ENCODE data around the gene SDF2.
"Not testable (repeated sequence)": the region's sequence is repeated elsewhere in the genome, so short reads cannot be mapped to it uniquely, and the experiment has no call there.

Gene SDF2

DNA sequence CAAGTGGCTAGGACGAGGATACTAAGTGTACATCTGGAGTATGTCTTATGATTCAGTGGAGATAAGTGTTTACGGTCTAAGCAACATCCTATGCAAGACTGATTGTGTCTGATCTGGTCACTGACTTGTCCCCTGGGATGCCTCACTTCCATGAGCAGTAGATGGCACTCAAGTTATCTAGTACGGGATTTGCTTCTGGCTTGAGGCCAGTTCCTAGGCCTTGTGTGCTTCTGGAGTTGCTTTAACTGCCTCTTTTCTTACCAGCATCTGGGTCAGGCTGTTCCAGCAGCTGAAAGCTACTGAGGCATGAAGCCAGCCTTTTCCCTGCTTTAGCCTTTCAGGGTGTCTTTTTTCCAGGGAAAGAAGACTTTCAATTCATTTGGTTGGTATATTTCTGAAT, 23.3 kb upstream of the SDF2 start:
- no peak for DNase-seq

DNA sequence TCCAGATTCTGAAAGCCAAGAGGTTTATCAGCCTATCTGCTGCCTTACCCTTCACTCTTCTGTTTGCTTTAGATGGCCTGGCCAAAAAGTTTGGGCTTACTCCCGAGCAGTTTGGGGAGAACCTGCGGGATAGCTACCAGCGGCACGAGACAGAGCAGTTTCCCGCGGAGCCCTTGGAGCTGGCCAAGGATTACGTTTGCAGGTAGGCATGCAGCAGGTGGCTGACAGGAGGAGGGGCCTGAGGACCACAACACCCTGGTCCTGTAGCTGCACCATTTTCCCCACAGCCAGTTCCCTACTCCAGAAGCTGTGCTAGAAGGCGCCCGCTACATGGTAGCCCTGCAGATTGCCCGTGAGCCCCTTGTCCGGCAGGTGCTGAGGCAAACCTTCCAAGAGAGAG, 20.9 kb upstream of the SDF2 start:
- DNase-seq = no peak

DNA sequence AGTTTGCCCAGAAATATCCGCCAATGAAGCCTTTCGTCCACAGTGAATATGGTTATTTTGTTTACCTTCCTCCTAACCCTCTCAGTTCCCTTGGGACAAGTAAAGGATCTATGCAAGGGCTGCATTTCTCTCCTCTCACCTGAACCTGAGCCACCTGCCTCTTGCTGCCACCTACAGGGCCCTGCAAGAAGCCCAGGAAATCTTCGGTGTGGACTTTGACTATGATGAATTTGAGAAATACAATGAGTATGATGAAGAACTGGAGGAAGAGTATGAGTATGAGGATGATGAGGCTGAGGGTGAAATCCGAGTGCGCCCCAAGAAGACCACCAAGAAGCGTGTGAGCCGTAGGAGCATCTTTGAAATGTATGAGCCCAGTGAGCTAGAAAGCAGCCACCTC, 14.3 kb upstream of the SDF2 start:
- DNase-seq = no peak

DNA sequence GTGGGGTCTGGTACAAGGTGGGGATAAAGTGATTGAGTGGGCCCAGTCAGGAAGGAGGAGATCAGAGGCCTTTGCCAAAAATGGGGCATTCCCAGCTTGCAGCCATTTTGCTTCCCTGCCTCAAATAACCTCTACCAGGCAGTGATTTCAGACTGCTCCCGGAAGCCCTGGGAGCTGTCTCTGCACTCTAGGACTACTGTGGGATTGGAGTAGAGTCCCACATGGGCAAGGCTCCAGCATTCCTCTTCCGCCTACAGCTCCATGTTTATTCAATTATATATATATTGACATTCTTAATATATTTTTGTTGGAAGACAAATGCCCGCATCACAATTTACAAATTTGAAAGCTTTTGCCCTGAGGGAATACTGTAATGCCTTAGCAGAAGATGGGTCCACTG, 13.8 kb upstream of the SDF2 start:
- DNase-seq = no peak

DNA sequence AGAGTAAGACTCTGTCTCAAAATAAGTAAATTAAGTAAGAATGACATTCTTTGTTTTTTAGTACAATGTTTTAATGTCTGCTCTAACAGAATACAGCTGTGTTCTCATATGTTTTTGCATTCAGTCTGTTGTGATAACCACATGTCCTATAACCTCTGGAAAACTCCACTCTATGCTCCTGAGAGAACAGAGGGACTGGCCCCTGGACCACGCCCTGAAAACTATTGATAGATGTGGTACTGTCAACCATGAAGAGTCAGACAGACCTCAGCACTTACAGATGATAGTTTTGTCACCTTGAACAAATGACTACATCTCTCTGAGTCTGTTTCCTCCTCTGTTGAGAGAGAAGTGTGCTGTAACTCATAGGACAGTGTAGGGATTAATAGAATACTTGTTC, 8.2 kb upstream of the SDF2 start:
- no peak for DNase-seq

GRCh38 chr17:28667870-28668269, 6.2 kb upstream of the SDF2 start:
- DNase-seq = no peak

GRCh38 chr17:28665994-28666393, 4.3 kb upstream of the SDF2 start:
- no peak for DNase-seq

- DNase-seq = no peak
Measured at GRCh38 chr17:28663723-28664122, 2.0 kb upstream of the SDF2 start.

DNA sequence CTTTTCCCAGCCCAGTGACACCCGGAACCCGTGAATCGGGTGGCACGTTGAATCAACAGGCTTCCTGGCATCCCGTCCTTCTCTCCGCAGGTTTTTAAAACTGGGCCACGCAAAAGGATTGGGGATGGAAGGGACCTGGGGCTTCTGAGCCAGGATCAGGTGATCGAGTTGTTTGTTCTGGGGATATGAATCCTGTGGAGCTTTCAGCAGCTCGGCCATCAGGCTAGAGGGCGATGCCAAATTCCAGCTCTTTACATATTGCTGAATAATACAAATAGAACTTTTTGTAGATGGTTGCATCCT, 772 bp upstream of the SDF2 start:
- no peak for DNase-seq

DNA sequence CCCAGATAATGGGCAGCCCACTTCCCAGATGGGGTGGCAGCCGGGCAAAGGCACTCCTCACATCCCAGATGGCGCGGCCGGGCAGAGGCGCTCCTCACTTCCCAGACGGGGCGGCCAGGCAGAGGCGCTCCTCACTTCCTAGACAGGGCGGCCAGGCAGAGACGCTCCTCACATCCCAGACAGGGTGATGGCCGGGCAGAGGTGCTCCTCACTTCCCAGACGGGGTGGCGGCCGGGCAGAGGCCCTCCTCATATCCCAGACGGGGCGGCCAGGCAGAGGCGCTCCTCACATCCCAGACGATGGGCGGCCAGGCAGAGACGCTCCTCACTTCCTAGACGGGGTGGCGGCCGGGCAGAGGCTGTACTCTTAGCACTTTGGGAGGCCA, 2.2 kb downstream of the SDF2 start:
- DNase-seq = not testable (repeated sequence)

- not testable (repeated sequence) for DNase-seq
Measured at GRCh38 chr17:28658766-28659496, 2.8 kb downstream of the SDF2 start.

- DNase-seq = not testable (repeated sequence)
Measured at GRCh38 chr17:28658342-28658741, 3.4 kb downstream of the SDF2 start.

DNA sequence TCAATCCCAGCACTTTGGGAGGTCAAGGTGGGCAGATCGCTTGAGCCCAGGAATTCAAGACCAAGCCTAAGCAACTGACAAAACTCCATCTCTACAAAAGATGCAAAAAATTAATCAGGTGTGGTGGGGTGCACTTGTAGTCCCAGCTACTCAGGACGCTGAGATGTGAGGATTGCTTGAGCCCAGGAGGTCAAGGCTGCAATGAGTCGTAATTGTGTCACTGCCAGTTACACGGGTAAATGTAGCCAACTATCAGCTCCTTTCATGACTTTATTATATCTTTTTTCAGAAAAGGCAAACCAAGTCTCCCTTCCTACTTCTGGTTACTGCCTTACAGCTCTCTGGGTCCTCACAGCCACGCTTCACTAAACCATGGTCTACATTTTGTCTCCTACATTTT, 4.0 kb downstream of the SDF2 start:
- no peak for DNase-seq

GRCh38 chr17:28655160-28655559, 6.5 kb downstream of the SDF2 start:
- DNase-seq = no peak

DNA sequence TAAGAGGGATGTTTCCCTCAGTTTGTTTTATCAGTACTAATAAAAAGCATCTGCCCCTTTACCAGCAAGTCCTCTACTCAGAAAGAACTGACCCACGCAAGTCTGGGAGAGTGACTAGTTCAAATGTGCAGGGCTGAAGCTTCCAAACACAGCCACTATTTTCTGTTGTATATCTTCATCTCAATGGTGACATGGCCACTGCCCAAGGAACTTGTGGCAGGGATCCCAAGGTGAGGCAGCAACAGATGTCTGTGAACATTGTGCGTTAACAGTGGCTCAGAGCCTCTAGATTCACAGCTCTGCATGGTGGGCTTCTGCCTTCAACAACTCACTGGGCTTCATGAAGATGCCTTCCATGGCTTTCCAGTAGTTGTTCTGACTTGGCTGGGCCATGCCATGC, 13.0 kb downstream of the SDF2 start:
- no peak for DNase-seq

GRCh38 chr17:28646039-28646754, 15.5 kb downstream of the SDF2 start:
- DNase-seq = no peak

DNA sequence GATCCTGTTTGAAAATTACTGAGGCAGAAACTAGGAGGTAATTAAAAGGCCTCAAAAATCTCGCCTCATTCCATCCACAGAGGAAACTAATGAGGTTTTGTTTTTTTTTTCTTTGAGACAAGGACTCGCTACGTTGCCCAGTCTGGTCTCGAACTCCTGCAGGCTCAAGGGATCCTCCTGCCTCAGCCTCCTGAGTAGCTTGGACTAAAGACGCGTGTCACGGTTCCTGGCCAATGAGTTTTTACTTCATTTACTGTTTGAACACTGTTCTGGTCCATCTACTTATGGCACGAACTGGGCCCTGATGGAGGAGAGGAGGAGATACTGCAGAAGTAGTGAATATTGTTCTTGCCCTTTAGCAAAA, 16.1 kb downstream of the SDF2 start:
- no peak for DNase-seq

DNA sequence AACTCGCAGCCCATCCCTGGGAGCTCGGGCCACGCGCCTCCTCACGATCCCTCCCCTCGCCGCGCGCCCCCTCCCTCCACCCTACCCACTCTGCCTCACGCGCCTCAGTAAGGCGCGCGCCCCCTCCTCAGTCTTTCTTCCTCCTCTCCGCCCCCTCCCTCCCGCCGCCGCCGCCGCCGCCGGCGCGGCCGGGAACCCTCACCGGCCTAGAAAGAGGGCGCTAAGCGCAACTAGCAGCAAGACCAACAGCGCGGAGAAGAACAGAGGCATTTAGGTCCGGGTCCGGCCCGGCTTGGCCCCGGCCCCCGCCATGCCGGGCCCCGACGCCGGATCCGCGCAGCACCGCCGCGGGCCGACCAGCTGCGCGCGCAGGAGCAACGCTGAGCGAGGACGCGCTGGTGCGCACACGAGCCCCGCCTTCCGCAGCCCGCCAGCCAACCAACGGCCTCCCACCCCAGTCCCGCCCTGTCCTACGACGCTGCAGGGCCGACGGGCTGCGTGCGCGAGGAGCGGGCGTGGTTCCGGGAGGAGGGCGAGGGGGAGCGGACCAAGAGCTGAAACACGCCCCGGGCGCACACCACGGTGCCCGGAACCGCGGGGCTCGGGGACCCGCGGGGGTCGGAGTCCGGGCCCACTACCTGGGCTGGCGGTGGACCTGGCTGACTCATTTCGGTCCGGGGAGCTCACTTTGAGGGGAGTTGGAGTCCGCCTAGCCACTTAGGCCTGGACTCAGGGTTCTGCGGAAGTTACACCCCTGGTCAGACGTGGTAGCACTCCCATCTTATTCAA, 16.7 kb downstream of the SDF2 start, which contains the start of gene BLTP2:
TSS of gene BLTP2 (minus strand) at position 372 of the 789 bp plus-strand sequence. CDS start at position 270, 102 bp downstream.
- peak; percentile 96 for DNase-seq

DNA sequence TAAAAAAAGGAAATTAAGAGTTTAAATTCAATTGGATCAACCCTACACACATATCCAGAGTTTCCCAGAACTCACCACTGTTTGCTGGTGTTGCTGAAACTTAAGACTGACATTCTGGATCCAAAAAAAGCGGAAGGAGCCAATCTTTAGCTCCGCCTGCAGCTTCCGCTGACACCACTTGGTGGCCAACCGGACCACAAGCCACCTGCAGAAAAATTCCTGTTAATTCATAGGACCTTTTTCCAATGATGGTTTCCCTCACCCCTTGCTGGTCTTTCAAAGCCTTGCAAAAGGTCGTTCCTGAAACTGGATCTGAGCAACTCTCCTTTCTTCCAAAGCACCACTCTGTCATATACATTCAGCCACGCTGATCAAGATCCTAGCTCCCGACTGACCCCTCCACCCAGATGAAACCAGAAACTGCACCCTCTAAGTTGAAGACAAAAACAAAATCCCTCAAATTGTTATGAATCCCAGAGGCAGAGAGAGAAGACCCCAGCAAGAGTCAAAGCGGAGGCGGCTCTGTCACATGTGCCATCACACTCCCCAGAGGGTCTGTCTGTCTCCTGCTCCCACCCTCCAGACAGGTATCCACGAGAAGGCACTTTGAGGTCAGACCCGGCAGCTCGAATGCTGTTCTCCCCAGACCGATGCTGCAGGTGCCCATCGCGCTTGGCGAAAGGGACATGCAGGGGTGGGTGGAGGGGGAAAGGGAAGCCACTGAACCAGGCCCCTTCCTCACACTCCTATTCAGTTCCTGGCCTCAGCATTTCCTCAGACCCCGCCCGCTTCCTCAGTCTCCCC, 17.5 kb downstream of the SDF2 start:
- DNase-seq = peak; percentile 38

- DNase-seq = no peak
Measured at GRCh38 chr17:28641579-28641978, 20.1 kb downstream of the SDF2 start.

DNA sequence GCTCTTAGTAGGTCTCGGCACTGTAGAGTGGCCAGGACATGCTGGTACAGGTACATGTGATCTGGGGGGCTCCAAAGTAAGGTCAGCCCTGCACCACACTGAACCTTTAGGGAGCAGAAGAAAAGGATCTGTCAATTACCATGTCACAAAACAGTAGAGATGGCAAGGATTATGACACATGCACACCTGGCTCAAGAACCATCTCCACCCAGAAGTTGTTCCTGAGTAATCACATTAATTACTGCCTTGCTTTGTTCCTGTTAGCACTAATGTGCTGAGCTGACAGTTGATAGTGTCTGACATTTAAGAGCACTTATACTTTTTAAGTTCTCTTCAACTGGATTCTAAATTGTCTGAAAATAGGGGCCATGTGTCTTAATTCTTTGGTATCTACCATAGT, 26.2 kb downstream of the SDF2 start:
- DNase-seq = no peak

DNA sequence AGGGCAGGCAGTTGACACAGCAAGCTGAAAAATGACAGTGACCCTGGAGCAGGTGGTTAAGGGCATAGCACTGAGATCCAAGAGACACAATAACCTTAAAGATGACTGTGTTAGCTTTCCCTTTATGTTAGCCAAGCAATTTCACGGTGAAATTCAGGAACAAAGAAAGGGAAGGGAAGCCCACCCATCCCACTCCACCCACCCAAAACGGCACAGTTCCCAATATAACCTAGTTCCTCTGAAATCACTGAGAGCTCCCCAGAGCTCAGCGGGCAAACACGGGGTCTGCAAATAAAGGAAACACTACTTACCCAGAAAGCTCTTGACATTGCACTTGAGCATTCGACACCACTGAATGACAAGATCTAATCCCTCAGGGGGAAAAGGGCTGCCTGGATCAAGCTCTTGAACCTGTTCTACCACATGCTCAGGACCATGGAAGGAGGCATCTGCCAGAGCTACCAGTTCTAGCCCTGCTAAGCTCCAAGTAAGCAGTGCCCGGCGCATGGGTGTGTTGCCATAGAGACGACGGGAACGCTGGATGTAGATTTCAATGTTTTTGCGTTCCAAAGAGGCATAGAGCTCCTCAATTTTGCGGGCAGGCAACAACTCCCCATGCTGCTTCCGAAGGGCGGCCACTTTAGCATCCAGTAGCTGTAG, 27.4 kb downstream of the SDF2 start:
- DNase-seq = no peak

DNA sequence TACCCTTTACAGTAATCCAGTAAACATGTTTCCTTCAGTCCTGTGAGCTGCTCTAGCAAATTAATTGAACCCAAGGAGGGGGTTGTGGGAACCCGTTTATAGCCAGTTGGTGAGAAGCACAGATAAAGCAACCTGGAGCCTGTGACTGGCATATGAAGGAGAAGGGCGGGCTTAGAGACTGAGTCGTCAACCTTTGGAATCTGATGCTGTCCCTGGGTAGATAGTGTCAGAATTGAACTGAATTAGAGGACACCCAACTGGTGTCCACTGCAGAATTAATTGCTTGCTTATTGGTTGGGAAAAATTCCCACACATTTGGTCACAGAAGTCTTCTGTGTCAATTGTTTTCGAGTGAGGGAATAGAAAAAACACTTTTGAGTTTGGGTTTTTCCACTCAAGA, 34.9 kb downstream of the SDF2 start:
- DNase-seq = no peak

All from CD4-positive, alpha-beta T cell treated with Interferon gamma for 1 hour (primary cell).